HG02763 (cell line): ENCODE data around the gene KNG1.
"Not testable (repeated sequence)": the region's sequence is repeated elsewhere in the genome, so short reads cannot be mapped to it uniquely, and the experiment has no call there.

Experiments
- ATAC-seq: cut with Tn5 transposase; IDR thresholded peaks from one replicate; pipeline ENCODE4 v1.9.1; 2021; ENCODE audit warnings: mild to moderate bottlenecking, moderate library complexity; ENCODE audit not compliant: unreplicated experiment

The KNG1 gene

DNA sequence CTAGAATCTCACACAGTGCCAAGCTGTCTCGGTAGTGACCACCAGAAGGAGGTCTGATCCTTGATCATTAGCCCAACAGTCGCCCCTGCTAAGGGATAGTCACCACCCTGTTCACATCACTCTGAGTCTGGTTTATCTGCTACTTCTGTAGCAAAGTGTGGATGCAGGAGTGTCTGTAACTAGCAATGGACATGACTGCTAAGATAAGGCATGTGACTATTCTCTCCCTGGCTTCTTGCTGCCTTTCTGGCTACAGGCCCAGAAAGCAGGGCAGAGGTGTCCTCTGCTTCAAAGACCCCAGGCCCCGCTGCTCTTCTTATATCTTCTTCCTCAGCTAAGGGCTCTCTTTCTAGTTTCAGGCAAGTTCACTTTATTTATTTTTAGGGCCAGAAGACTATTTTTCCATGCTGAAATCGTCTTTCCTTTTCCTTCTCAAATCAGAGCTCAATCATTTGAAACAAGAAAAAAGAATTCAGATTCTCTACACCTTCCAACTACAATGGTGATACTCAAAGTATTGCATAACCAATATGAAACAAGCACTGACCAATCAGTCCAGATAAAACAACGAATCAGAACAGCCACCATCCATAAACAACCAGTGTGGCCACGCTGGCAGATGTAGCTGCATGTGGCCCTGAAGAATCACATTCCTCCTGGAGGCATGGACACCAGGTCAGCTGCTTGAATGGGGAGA, 8.0 kb upstream of the KNG1 start:
- no peak for ATAC-seq

DNA sequence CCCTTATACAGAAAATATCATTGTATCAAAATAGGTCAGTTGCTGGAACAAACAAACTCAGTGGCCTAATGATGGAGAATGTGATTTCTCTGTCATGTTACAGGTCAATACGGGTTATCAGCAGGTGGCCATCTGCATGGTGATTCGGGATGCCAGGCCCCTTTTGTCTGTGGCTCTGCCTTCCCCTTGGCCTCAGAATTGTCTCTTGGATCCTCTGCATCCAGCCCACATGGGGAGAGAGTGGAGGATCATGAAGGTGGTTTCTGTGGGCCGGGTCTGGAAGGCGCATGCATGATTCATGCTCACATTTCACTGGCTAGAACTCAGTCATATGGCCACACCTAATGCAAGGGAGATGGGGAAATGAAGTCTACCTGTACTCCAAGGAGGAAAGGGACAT, 6.5 kb upstream of the KNG1 start:
- ATAC-seq: not testable (repeated sequence)

DNA sequence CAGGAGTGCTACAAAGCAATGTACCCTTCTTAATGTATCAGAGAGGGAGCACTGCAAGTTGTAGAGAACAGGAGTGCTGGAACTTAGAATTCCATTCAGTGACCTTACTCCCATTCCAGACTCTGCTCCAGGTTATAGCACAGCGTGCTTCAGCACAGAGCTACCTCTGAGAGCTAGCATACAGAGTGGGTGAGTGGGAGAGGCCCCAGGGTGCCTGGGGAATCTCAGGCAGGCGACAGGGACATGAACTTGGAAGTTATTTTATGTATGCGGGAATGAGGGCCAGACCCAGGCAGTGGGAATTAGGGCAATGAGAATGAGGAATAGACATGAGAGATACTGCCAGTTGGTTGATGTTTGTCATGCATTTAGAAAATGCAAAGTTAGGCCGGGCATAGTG, 3.7 kb upstream of the KNG1 start:
- no peak for ATAC-seq

DNA sequence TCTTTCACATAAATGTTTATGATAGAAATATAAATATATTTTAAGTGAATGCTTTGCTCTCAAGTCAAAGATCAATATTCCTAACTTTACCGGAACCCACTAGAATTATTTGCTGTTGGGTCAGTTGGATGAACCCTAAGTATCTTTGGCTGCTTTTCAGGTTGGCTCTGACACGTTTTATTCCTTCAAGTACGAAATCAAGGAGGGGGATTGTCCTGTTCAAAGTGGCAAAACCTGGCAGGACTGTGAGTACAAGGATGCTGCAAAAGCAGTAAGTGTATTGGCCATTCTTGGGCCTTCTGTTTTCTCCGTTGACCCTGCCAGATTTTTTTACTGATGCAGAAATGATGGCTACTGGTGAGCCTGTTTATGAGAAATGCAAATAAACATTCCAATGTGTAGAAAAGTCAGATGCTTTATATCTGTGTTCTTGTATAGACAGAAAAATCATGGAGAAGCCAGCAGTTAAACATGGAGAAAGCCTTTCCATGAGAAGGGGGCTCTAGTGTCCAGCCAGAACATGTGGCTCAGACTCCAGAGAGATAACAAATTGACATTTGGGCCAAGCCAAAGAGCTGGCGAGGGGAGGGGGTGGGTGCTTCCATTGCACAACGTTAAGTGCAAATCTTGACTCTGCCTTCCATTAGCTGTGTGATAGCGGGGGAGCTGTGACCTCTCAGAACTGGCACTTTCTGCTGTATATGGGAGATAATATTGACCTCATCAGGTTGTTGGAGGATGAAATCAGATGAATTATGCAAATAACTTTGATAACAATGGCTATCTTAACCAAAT, 3.0 kb downstream of the KNG1 start:
- ATAC-seq: no peak

DNA sequence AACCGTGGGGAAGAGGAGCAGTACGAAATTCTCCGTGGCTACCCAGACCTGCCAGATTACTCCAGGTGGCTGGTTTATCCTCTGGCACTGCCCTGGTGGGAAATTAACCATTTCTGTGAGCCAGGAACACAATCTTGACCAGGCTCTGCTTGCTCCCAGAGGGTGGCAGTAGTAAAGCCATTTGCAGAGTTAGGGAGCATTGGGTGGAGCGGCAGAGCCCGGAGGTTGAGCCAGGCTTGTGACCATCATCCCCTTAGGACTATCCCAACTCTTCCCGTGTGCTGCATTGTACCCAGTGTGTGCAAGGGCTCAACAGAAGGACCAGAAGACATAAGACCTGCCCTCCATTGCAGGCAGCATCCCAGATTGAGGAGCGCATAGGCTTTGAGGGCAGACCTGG, 5.3 kb downstream of the KNG1 start:
- ATAC-seq: no peak

DNA sequence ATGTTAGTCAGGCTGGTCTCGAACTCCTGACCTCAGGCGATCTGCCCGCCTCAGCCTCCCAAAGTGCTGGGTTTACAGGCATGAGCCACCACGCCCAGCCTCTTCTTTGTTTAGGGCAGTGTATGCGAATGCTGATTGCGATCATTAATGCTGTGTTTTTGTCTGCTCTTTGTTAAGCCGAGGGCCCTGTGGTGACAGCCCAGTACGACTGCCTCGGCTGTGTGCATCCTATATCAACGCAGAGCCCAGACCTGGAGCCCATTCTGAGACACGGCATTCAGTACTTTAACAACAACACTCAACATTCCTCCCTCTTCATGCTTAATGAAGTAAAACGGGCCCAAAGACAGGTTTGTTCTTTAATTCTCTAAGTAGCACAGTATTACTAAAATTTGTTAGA, 7.8 kb downstream of the KNG1 start:
- ATAC-seq: no peak

DNA sequence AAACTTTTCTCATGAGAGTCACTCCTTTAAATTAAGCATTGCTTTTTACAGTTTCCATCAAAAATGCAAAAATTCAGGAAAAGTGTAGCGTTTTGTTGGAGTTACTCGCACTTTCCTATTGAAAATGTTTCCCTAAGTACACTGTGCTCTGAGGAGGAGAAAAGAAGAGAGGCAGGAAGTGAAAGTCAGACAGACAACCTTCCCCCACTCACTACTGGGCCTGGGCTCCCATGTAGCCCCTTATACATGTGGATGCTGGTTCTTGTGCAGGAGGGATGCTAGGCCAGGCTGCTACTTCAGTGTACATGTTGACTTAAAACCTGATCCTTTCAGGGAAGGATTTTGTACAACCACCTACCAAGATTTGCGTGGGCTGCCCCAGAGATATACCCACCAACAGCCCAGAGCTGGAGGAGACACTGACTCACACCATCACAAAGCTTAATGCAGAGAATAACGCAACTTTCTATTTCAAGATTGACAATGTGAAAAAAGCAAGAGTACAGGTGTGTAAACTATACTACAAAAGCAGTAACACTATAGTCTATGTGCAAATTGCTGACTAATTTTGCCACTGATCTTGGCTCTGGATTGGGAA, 15.1 kb downstream of the KNG1 start:
- no peak for ATAC-seq

DNA sequence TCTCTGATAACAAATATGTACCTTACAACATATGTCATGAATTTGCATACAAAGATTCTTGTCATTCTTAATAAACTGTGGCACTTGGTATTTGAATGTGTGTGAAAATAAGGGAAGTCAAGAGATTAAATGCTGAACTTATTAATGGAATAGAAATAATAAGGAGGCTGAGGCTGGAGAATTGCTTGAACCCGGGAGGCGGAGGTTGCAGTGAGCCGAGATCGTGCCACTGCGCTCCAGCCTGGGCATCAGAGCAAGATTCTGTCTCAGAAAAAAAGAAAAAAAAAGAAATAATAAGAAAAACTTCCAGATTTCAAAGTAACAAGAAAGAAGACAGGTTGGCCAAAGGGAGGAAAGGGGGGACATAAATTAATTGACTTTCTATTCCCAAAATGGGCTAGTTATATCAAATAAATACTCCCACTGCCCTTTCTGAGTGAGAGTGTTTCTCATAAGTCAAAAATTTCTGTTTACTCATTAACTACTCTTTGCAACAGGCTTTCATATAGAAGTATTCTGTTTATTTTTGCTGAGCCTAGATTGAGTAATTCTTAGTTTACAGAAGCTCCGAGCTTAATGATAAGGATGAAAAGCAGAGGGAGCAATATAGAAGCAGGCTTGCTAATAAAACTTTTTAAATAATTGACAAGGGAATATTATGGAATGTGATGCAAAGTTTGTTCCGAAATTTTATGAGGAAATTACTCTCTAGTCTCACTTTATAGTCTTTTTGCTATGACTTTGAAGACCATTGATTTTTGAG, 25.6 kb downstream of the KNG1 start:
- no peak for ATAC-seq

DNA sequence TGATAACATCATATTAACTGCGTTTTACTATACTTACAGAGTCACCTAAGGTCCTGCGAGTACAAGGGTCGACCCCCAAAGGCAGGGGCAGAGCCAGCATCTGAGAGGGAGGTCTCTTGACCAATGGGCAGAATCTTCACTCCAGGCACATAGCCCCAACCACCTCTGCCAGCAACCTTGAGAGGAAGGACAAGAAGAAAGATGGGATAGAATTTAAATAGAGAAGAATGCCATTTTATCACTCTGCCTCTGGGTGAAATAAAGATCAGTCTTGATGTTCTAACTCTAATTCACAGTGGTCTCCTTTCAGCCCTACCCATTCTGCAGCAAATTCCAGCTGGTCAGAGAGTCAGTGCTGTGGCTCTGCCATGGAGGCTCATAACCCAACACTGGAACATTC, 26.5 kb downstream of the KNG1 start:
- no peak for ATAC-seq

DNA sequence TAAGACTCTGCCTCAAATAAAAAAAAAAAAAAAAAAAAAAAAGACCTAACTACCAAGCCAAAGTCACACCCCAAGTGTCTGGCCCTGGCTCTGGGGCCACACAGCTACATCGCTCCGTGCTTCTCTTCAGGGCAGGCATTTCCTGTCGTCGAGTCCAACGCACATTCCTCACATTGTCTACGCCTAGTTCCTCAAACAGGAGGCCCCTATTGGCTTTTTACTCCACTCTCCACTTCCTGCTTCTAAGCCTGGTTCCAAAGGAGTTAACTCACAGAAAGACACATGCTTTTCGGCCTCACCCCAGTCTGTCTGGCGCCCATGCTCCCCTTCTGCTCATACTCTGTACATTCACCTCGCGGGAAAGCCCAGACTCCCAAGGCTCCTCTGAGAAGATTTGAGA, 28.8 kb downstream of the KNG1 start:
- no peak for ATAC-seq

DNA sequence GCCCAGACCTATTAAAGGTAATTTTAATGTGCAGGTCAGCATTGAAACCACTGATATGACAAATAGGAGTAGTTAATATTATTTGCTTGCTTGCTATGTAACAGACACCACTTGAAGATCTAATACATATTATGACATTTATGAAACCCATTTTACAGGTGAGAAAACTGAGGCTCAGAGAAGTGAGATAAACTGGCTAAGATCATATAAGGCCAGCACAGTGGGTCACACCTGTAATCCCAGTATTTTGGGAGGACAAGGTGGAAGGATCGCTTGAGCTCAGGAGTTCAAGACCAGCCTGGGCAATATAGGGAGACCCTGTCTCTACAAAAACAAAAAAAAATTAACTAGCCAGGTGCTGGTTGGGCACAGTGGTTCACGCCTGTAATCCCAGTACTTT, 33.2 kb downstream of the KNG1 start:
- no peak for ATAC-seq

DNA sequence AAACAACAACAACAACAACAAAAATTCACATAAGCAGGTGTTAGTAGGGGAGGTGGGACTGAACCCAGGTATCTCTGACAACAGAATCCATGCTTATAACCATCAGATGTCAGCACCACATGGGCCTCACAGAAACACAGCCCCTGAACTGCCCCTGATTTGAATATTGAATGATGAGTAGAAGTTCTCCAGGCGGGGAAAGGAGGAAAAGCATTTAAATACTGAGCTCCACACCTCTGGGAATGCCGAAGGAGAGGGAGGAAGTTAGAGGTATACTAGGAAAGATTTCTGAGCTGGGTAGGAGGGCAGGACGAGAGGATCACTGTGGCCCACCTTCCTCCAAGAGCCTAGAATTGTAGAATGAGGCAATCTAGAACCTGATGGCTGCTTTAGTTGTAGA, 34.3 kb downstream of the KNG1 start:
- no peak for ATAC-seq

DNA sequence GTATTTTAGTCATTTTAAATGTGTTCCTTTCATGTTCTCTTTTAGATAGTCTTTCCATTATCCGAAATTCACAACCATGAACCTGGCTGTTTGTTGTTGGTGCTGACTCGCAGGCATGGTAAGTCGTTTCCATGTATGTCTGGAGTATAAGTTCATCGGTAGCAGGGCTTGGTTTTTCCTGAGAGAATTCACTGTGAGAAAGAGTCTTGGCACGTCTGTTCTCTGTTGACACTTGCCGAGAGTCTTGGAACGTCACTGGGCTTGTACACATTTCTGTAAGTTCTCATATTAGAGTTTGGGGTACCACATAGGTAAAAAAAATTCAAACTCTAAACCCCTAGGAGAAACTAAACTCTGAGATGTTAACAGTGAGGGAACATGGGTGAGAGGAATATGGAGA, 36.8 kb downstream of the KNG1 start:
- no peak for ATAC-seq

DNA sequence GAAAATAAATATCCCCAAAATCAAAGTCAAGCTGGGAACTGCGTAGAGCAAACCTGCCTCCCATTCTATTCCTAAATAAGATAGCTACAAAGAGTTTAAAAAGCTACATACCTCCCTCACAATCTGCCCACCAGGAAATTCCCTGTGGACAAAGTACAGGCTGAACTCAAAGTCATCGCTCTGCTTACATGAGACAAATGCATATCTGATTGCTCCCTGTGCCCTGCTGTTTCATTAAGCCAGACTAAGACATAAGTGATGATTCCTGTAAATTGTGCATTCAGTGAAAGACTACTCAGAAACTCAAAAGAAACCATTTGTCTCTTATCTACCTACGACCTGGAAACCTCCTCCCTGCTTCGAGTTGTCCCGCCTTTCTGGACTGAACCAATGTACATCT, 37.7 kb downstream of the KNG1 start:
- ATAC-seq: no peak

DNA sequence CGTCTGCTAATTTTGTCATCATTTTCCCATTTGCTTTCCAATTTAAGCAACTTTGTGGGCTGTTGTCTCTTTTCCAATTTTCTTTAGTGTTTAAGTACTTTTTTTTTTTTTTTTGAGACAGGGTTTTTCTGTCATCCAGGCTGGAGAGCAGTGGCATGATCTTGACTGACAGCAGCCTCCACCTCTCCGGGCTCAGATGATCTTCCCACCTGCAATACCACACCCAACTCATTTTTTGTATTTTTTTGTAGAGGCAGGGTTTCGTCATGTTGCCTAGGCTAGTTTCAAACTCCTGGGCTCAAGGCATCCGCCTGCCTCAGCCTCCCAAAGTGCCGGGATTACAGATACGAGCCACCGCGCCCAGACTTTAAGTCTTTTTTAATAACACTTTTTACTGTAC, 40.1 kb downstream of the KNG1 start:
- no peak for ATAC-seq

DNA sequence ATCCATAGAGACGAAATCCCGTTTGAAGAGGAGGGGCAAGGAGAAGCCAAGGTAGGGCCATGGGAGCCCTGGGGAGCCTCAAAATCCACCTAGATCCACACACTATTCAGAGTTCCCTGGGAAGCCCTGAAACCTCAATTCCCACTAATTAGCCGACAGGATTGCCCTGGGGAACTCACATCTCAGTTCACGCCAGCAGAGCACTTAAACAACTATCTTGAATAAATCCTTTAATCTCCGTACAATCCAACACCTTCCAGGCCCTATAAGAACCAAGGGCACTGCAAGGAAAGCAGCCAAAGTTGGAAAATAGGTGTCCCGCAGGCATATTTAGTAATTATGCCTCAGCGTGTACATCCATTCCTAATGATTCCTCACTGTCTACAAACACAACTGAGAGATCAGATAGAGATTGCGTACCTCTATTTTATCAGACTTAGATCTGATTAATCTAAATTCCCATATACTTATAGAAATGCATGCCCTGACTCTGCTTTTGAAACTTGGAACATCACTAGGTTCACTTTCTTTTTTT, 40.6 kb downstream of the KNG1 start:
- ATAC-seq: no peak

DNA sequence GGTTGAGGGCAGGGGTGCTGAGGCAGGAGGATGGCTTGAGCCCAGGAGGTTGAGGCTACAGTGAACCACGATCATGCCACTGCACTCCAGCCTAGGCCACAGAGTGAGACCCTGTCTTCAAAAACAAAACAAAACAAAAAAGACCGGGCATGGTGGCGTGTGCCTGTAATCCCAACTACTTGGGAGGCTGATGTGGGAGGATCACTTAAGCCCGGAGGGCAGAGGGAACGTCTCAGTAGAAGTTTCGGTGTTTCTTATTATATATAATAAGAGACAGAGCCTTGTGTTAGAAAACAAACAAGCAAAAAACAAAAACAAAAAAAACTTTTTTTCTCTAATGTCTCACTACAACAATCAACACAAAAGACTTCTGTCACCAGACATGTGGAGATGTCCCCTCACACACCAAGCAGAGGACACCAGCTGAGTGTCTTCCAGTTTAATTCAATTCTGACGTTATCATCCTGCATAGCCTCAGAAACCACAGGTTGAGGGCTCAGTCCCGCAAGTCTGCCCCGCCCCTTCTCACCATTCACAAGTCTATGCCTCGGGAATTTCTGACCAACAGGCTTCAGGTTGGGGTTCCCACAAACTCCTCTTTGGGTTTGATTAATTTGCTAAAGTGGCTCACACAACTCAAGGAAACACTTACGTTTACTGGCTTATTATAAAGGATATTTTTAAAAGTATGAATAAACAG, 42.2 kb downstream of the KNG1 start:
- no peak for ATAC-seq

DNA sequence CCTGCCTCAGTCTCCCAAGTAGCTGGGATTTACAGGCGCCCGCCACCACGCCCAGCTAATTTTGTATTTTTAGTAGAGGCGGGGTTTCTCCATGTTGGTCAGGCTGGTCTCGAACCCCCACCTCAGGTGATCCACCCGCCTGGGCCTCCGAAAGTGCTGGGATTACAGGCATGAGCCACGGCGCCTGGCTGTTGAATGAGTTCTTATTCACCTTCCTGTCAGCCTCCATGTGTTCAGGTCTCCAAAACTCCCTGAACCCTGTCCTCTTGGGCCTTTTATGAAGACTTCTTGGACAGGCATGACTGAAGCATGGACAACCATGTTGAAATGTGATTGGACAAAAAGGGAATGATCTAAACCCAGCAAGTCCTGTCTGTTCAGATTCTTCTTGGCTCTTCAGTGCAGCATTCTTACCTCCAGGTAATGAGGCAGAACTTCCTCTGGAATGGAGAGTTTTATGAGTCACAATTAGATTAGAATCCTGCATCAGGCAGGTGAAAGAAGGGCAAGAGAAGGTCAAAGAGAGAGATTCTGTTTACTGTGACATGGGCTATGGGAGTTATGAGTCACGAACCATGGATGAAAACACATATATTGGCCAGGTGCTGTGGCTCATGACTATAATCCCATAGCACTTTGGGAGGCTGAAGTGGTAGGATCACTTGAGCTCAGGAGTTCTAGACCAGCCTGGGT, 43.1 kb downstream of the KNG1 start:
- ATAC-seq: no peak

DNA sequence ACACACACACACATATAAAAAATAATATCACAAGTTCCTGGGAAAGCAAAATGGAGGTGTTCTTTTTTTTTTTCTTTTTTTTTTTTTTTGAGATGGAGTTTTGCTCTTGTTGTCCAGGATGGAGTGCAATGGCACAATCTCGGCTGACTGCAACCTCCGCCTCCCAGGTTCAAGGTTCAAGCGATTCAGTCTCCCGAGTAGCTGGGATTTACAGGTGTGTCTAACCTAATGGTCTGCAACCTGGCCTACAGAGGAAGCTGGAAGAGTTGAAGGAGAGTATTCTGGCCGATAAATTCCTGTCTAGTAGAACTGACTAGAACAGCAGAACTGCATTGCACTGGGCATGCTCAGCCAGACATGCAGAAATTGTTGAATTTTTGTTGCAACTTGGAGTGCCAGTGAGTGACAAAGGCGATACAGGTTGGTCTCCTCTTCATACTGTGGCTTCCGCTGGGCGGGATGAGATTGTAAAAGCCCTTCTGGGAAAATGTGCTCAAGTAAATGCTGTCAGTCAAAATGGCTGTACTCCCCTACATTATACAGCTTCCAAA, 43.8 kb downstream of the KNG1 start:
- no peak for ATAC-seq

DNA sequence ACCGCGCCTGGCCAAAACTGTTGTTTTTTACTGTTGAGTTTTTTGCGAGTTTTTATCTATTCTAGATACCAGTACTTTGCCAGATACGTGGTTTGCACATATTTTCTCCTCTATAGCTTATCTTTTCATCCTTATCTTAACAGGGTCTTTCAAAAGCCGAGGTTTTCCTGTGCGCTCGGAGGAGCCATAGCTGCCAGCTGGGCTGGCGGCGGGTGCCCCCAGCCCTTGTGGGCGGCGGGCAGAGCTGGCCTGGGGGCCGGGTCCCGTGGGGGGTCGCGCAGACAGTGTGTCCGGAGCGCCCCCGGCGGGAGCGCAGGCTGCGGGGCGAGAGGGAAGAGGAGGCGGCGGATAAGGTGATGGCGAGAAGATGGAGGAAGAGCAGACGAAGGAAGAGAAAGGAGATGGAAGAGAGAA, 55.1 kb downstream of the KNG1 start:
- peak; percentile 24 for ATAC-seq
